WI38 (cell line): ENCODE measurements around the gene SPATA17.

Experiments used
- H3K4me3 ChIP-seq: 2 replicates; pipeline ENCODE4 v1.5.1; 2011; ENCODE audit warnings: low read depth, mild to moderate bottlenecking, control low read depth, low read length
- CTCF ChIP-seq: IDR thresholded peaks from 2 replicates; pipeline ENCODE4 v1.5.1; 2012; ENCODE audit warnings: low read depth, mild to moderate bottlenecking, control low read depth, low read length

Gene SPATA17

GRCh38 chr1:217614200-217614712 lies 16.9 kb upstream of the SPATA17 start:
- no peak overlapping the region for H3K4me3 ChIP-seq
- TF ChIP-seq CTCF = no peak

GRCh38 chr1:217617126-217617525 lies 14.0 kb upstream of the SPATA17 start:
- no peak for TF ChIP-seq CTCF

GRCh38 chr1:217620814-217621213 lies 10.3 kb upstream of the SPATA17 start:
- H3K4me3 ChIP-seq = no peak overlapping the region
- TF ChIP-seq CTCF = no peak

More at GRCh38 chr1:217617126-217617525, 14.0 kb upstream of the SPATA17 start:
- no peak overlapping the region for H3K4me3 ChIP-seq

- no peak overlapping the region for H3K4me3 ChIP-seq
- no peak for TF ChIP-seq CTCF
These were observed 9.1 kb upstream of the SPATA17 start for GRCh38 chr1:217622042-217622441.

- H3K4me3 ChIP-seq = no peak overlapping the region
- TF ChIP-seq CTCF = no peak
These were observed 4.8 kb upstream of the SPATA17 start for GRCh38 chr1:217626321-217626720.

GRCh38 chr1:217627431-217627830 lies 3.7 kb upstream of the SPATA17 start:
- TF ChIP-seq CTCF = no peak
- H3K4me3 ChIP-seq = no peak overlapping the region

- no peak for TF ChIP-seq CTCF
- H3K4me3 ChIP-seq = no peak overlapping the region
These were observed 11.3 kb downstream of the SPATA17 start for GRCh38 chr1:217642455-217642854.
